Neuronal stem cell (in vitro differentiated cells): ENCODE results near the gene DLX4.

ENCODE experiments used
- DNase-seq: peaks from one replicate; pipeline ENCODE4 v3.0.0-alpha.2; 2013; ENCODE audit warnings: low spot score
- H2AFZ ChIP-seq: one replicate; pipeline ENCODE4 v1.6.1; 2013; ENCODE audit warnings: mild to moderate bottlenecking, low read length, inconsistent platforms
- H2AK5ac ChIP-seq: 2 replicates; pipeline ENCODE4 v1.6.1; 2013; ENCODE audit warnings: low read depth, mild to moderate bottlenecking, inconsistent platforms, low read length, moderate library complexity, mixed read lengths
- H2BK120ac ChIP-seq: 2 replicates; pipeline ENCODE4 v1.6.1; 2013; ENCODE audit warnings: low read depth, mild to moderate bottlenecking, inconsistent platforms, low read length, moderate library complexity, mixed read lengths
- H2BK12ac ChIP-seq: one replicate; pipeline ENCODE4 v1.6.1; 2013; ENCODE audit warnings: low read length, inconsistent platforms
- H2BK15ac ChIP-seq: 2 replicates; pipeline ENCODE4 v1.6.1; 2013; ENCODE audit warnings: mild to moderate bottlenecking, low read length, inconsistent platforms, mixed read lengths
- H2BK5ac ChIP-seq: one replicate; pipeline ENCODE4 v1.6.1; 2013; ENCODE audit warnings: inconsistent platforms, mild to moderate bottlenecking, low read length, moderate library complexity
- H3K14ac ChIP-seq: one replicate; pipeline ENCODE4 v1.6.1; 2013; ENCODE audit warnings: low read length, inconsistent platforms
- H3K18ac ChIP-seq: 2 replicates; pipeline ENCODE4 v1.6.1; 2013; ENCODE audit warnings: low read length, inconsistent platforms
- H3K23ac ChIP-seq: 2 replicates; pipeline ENCODE4 v1.6.1; 2013; ENCODE audit warnings: low read depth, mild to moderate bottlenecking, mixed read lengths, low read length, inconsistent platforms; ENCODE audit not compliant: poor library complexity
- H3K27ac ChIP-seq: replicated peaks from 3 replicates; pipeline ENCODE4 v1.5.1; 2013; ENCODE audit warnings: low read length, inconsistent platforms
- H3K27me3 ChIP-seq, 3 experiments: 2 replicates each; pipeline ENCODE4 v1.6.1; 2013; ENCODE audit warnings: low read length in 3 of 3, mild to moderate bottlenecking in 2 of 3, inconsistent platforms in 1 of 3, low read depth in 1 of 3, mixed read lengths in 1 of 3, moderate library complexity in 1 of 3; ENCODE audit not compliant: control insufficient read depth in 3 of 3, insufficient read depth in 3 of 3
- H3K36me3 ChIP-seq, 2 donors: replicated peaks in 1 of 2; 2 replicates each; pipeline ENCODE4 v1.6.1; 2013; ENCODE audit warnings: low read length in 2 of 2; ENCODE audit not compliant: control insufficient read depth in 2 of 2, insufficient read depth in 2 of 2
- H3K4ac ChIP-seq: 2 replicates; pipeline ENCODE4 v1.6.1; 2013; ENCODE audit warnings: inconsistent platforms, mild to moderate bottlenecking, low read length, moderate library complexity
- H3K4me1 ChIP-seq, 2 donors: 1 replicate in 1 of 2; 2 replicates in 1 of 2; pipeline ENCODE4 v1.6.1; 2013; ENCODE audit warnings: low read length in 2 of 2, low read depth in 1 of 2; ENCODE audit not compliant: control insufficient read depth in 2 of 2, insufficient read depth in 1 of 2
- H3K4me2 ChIP-seq: one replicate; pipeline ENCODE4 v1.6.1; 2013; ENCODE audit warnings: mild to moderate bottlenecking, low read length, inconsistent platforms; ENCODE audit not compliant: insufficient read depth, poor library complexity, severe bottlenecking
- H3K4me3 ChIP-seq, 2 donors: 2 replicates each; pipeline ENCODE4 v1.5.1; 2013; ENCODE audit warnings: low read length in 2 of 2, mild to moderate bottlenecking in 2 of 2, inconsistent platforms in 1 of 2, moderate library complexity in 1 of 2
- H3K79me1 ChIP-seq: one replicate; pipeline ENCODE4 v1.6.1; 2013; ENCODE audit warnings: low read depth, mild to moderate bottlenecking, inconsistent platforms, low read length, moderate library complexity
- H3K9ac ChIP-seq: one replicate; pipeline ENCODE4 v1.6.1; 2013; ENCODE audit warnings: mild to moderate bottlenecking, low read depth, low read length, inconsistent platforms; ENCODE audit not compliant: poor library complexity
- H3K9me3 ChIP-seq, 2 donors: replicated peaks in 1 of 2; 2 replicates each; pipeline versions ENCODE3 to v1.6.1; 2013; ENCODE audit warnings: low read length in 2 of 2, mild to moderate bottlenecking in 2 of 2, inconsistent platforms in 1 of 2, low read depth in 1 of 2, mixed read lengths in 1 of 2, moderate library complexity in 1 of 2; ENCODE audit not compliant: control insufficient read depth in 2 of 2, insufficient read depth in 1 of 2
- H4K8ac ChIP-seq: one replicate; pipeline ENCODE4 v1.6.1; 2013; ENCODE audit warnings: low read depth, mild to moderate bottlenecking, inconsistent platforms, low read length, moderate library complexity
- H4K91ac ChIP-seq: one replicate; pipeline ENCODE4 v1.6.1; 2013; ENCODE audit warnings: low read length, low read depth, mild to moderate bottlenecking, inconsistent platforms; ENCODE audit not compliant: poor library complexity
- WGBS, 2 donors: extraction: QIAGEN DNeasy Blood & Tissue Kit; methylation state at CpG; one replicate each; pipeline ENCODE4 v1.1.7; 2013; ENCODE audit warnings: missing lambda C conversion rate in 2 of 2, mixed read lengths in 1 of 2; ENCODE audit not compliant: insufficient read length in 2 of 2, insufficient replicate concordance in 1 of 2; ENCODE audit errors: extremely low coverage in 2 of 2; 5-methylcytosine and 5-hydroxymethylcytosine counted together

DLX4 gene

GRCh38 chr17:49941427-49941826 lies 27.6 kb upstream of the DLX4 start:
- Histone ChIP-seq H3K27me3 (peaks cover 0 to 70% (median 0%) of the 10 kb centered on the region in 3 experiments), H3K14ac (no peak overlapping the region), H2AK5ac (peak overlapping the region; percentile 81), H3K4me1 (peaks cover 0 to 6% of the 10 kb centered on the region in 2 donors), H3K4me3 (no peak overlapping the region), H2AFZ (no peak overlapping the region), H3K4ac (no peak overlapping the region), H4K91ac (no peak overlapping the region), H3K18ac (no peak overlapping the region), H3K79me1 (no peaks in the 10 kb centered on the region), H3K23ac (no peak overlapping the region), H2BK15ac (no peak overlapping the region), H3K27ac (no peak overlapping the region), H3K9ac (no peak overlapping the region), H3K4me2 (no peak overlapping the region), H3K36me3 (no peaks in the 10 kb centered on the region), H2BK120ac (no peak overlapping the region), H2BK5ac (no peak overlapping the region), H3K9me3 (no peaks in the 10 kb centered on the region), H4K8ac (no peak overlapping the region), H2BK12ac (no peak overlapping the region)
- no peak for DNase-seq
- no CpG with 5 or more reads among the region's 10 CpGs for WGBS, 2 donors

GRCh38 chr17:49942947-49943346 lies 26.0 kb upstream of the DLX4 start:
- no peak overlapping the region for H2BK12ac ChIP-seq
- H3K4me1 ChIP-seq, result peaks cover 0 to 6% of the 10 kb centered on the region in 2 donors
- no peak overlapping the region for H3K18ac ChIP-seq
- no peak overlapping the region for H3K14ac ChIP-seq
- no peak overlapping the region for H4K8ac ChIP-seq
- no peak overlapping the region for H2BK5ac ChIP-seq
- H3K4ac ChIP-seq, result no peak overlapping the region
- H3K9ac ChIP-seq, result no peak overlapping the region
- H3K4me3 ChIP-seq, result no peak overlapping the region
- H3K9me3 ChIP-seq, result no peaks in the 10 kb centered on the region
- WGBS, 2 donors, result no CpG with 5 or more reads among the region's 5 CpGs
- no peak overlapping the region for H4K91ac ChIP-seq
- no peaks in the 10 kb centered on the region for H3K36me3 ChIP-seq
- no peaks in the 10 kb centered on the region for H3K79me1 ChIP-seq
- H2BK15ac ChIP-seq, result no peak overlapping the region
- H2BK120ac ChIP-seq, result no peak overlapping the region
- H3K27ac ChIP-seq, result no peak overlapping the region
- H2AFZ ChIP-seq, result no peak overlapping the region
- H3K23ac ChIP-seq, result no peak overlapping the region
- no peak overlapping the region for H2AK5ac ChIP-seq
- H3K27me3 ChIP-seq, result peaks cover 0 to 78% (median 0%) of the 10 kb centered on the region in 3 experiments
- DNase-seq, result no peak
- H3K4me2 ChIP-seq, result no peak overlapping the region

GRCh38 chr17:49944273-49944870 lies 24.6 kb upstream of the DLX4 start:
- H2BK120ac ChIP-seq, result peak overlapping the region; percentile 14
- H3K27ac ChIP-seq, result no peak overlapping the region
- H3K23ac ChIP-seq, result no peak overlapping the region
- H3K18ac ChIP-seq, result peak overlapping the region; percentile 82
- H2BK15ac ChIP-seq, result no peak overlapping the region
- no peaks in the 10 kb centered on the region for H3K9me3 ChIP-seq
- H3K79me1 ChIP-seq, result no peaks in the 10 kb centered on the region
- H3K27me3 ChIP-seq, result peaks cover 0 to 85% (median 0%) of the 10 kb centered on the region in 3 experiments
- H3K4me2 ChIP-seq, result peak overlapping the region; percentile 32
- H2BK5ac ChIP-seq, result no peak overlapping the region
- H2AK5ac ChIP-seq, result no peak overlapping the region
- H2AFZ ChIP-seq, result peak overlapping the region; percentile 6
- H4K8ac ChIP-seq, result no peak overlapping the region
- H3K4me3 ChIP-seq, result no peak overlapping the region
- H3K4ac ChIP-seq, result no peak overlapping the region
- no peak overlapping the region for H2BK12ac ChIP-seq
- no peak for DNase-seq
- WGBS, 2 donors, result no CpG with 5 or more reads among the region's 26 CpGs
- H3K14ac ChIP-seq, result no peak overlapping the region
- no peaks in the 10 kb centered on the region for H3K36me3 ChIP-seq
- peaks cover 0 to 6% of the 10 kb centered on the region in 2 donors for H3K4me1 ChIP-seq
- no peak overlapping the region for H4K91ac ChIP-seq
- no peak overlapping the region for H3K9ac ChIP-seq

- no peak overlapping the region for H4K91ac ChIP-seq
- no peak overlapping the region for H3K4me3 ChIP-seq
- H3K27me3 ChIP-seq, result peaks cover 0 to 83% (median 0%) of the 10 kb centered on the region in 3 experiments
- H2BK15ac ChIP-seq, result peak overlapping the region; percentile 1
- H2BK12ac ChIP-seq, result peak overlapping the region; percentile 59
- peak overlapping the region; percentile 42 for H3K14ac ChIP-seq
- H3K79me1 ChIP-seq, result no peaks in the 10 kb centered on the region
- H3K4me1 ChIP-seq, result peaks cover 0 to 6% of the 10 kb centered on the region in 2 donors
- peak overlapping the region; percentile 92 for H2AK5ac ChIP-seq
- no peak overlapping the region for H3K27ac ChIP-seq
- no peak for DNase-seq
- no peaks in the 10 kb centered on the region for H3K36me3 ChIP-seq
- peak overlapping the region; percentile 76 for H3K18ac ChIP-seq
- H3K9me3 ChIP-seq, result no peaks in the 10 kb centered on the region
- no peak overlapping the region for H3K4me2 ChIP-seq
- WGBS, 2 donors, result no CpG with 5 or more reads among the region's 8 CpGs
- no peak overlapping the region for H3K4ac ChIP-seq
- H3K9ac ChIP-seq, result peak overlapping the region; percentile 73
- no peak overlapping the region for H4K8ac ChIP-seq
- no peak overlapping the region for H2AFZ ChIP-seq
- H2BK5ac ChIP-seq, result peak overlapping the region; percentile 68
- no peak overlapping the region for H2BK120ac ChIP-seq
- peak overlapping the region; percentile 25 for H3K23ac ChIP-seq
Measured at GRCh38 chr17:49946208-49946607, 22.8 kb upstream of the DLX4 start.
